ENCODE results near the gene FHOD3.

DNA sequence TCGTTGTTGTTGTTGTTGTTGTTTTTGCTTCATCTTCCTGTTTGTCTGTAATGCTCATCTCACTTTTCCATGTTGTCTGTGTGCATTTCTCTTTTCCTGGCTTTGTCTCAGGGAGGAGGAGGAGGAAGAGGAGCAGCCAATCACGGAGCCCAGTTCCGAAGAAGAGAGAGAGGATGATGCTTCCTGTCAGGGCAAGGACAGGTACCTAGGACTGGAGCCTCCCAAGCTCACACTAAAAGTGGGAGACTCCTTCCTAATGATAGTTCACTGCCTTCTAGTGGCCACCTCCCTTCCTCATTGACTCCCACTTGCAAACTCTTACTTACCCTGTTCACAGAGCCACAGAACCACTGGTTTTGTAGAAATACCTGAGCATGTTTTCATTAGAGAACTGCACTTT lies 351.7 kb downstream of the FHOD3 start:
- TF ChIP-seq, protein P1, sequence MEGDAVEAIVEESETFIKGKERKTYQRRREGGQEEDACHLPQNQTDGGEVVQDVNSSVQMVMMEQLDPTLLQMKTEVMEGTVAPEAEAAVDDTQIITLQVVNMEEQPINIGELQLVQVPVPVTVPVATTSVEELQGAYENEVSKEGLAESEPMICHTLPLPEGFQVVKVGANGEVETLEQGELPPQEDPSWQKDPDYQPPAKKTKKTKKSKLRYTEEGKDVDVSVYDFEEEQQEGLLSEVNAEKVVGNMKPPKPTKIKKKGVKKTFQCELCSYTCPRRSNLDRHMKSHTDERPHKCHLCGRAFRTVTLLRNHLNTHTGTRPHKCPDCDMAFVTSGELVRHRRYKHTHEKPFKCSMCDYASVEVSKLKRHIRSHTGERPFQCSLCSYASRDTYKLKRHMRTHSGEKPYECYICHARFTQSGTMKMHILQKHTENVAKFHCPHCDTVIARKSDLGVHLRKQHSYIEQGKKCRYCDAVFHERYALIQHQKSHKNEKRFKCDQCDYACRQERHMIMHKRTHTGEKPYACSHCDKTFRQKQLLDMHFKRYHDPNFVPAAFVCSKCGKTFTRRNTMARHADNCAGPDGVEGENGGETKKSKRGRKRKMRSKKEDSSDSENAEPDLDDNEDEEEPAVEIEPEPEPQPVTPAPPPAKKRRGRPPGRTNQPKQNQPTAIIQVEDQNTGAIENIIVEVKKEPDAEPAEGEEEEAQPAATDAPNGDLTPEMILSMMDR (IDR thresholded peaks at IDR 0.05): no peak
- TF ChIP-seq POLR2A (IDR thresholded peaks at IDR 0.05): no peak
